Activated T-cell treated with anti-CD3 and anti-CD28 coated beads, Interleukin-2, amount 50 U/mL, for 48 hours (primary cell): Measurements from ENCODE around the gene SDCCAG8.
"Not testable (repeated sequence)": the region's sequence is repeated elsewhere in the genome, so short reads cannot be mapped to it uniquely, and the experiment has no call there.

Source experiments
- DNase-seq, 2 experiments: peaks; one replicate each; pipeline ENCODE4 v3.0.0-alpha.2; 2020

SDCCAG8 gene

GRCh38 chr1:243287123-243287460 is 31.3 kb downstream of the SDCCAG8 start:
- no peak for DNase-seq

GRCh38 chr1:243287652-243288051 is 31.8 kb downstream of the SDCCAG8 start:
- no peak for DNase-seq

- DNase-seq = no peak
These were observed 32.2 kb downstream of the SDCCAG8 start for GRCh38 chr1:243288062-243288461.

- no peak for DNase-seq
These were observed 35.5 kb downstream of the SDCCAG8 start for GRCh38 chr1:243291292-243291691.

GRCh38 chr1:243292117-243292516 is 36.3 kb downstream of the SDCCAG8 start:
- DNase-seq = no peak

DNA sequence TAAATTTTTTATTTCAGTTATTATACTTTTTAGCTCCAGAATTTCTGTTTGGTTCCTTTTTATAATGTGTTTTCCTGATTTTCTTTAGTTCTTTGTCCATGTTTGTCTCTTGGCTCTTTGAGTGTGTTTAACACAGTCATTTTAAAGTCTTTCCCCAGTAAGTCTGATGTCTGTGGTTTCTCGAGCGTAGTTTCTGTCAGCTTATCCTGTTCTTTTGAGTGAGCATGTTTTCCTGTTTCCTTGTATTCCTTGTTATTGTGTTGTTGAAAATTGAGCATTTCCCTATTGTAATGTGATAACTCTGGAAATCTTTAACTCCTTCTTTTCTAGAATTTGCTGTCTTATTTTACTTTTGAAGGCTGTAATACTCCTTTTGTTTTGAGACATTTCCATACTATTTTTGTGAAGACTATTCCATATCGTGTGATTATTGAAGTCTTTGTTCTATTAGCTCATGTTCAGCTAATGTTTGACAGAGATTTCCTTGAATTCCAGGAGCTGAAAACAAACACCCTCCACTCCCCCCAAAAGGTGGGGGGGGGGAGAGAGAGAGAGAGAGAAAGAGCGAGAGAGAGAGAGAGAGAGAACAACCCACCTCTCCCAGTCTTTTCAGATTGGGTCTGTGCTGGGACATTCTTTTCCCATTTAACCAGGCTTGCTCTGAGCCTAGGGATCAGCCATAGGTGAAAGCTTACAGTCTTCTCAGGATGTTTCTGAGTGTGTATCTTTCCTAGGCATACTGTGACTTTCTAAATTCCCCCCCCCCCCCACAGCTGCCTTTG is 38.3 kb downstream of the SDCCAG8 start:
- DNase-seq = no peak

DNA sequence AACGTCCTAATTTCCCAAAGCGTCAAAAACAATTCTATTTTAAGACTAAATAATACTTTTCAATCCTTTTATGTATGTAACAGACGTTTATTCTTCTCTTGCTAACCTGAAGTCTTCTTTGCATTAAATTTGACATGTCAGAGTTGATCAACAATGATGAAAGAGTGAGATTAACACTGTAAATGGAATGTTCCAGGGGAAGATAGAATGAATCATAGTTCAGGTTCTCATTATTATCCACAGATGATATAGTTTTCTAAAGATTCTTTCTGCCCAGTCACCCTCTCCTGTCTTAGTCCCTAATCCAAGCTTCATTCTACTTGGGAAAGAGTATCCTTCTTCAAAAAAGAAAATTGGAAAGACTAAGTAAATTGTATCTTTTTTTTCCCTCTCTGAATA is 38.9 kb downstream of the SDCCAG8 start:
- DNase-seq = no peak

DNA sequence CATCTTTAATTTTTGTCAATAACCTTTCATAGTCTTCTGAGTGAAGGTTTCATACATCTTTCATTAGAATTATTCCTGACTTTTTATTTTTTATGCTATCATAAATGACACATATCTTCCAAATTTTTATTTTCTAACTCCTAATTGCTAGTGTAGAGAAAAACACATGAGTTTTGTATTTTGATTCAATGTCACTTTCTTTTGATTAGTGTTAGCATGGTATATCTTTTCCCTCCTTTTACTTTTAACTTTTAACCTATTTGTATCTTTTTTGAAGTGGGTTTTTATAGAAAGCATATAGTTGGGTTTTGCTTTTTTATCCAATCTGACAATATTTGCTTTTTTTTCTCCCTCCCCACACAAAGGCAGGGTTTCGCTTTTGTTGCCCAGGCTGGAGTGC is 43.2 kb downstream of the SDCCAG8 start:
- DNase-seq = no peak

DNA sequence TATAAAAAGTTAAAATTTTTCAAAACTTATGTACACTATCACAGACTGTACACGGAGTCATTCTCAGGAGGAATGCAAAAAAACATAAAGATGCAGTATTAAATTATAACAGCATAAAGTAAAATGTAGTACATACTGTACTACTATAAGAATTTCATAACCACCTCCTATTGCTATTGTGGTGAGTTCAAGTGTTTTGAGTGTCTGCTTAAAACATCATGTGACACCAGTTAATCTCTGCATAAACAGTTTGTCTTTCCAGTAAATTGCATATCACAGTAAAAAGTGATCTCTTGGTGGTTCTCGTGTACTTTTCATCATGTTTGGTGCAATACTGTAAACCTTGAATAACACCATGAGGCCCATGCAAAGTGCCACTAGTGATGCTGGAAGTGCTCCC is 45.2 kb downstream of the SDCCAG8 start:
- no peak for DNase-seq

DNA sequence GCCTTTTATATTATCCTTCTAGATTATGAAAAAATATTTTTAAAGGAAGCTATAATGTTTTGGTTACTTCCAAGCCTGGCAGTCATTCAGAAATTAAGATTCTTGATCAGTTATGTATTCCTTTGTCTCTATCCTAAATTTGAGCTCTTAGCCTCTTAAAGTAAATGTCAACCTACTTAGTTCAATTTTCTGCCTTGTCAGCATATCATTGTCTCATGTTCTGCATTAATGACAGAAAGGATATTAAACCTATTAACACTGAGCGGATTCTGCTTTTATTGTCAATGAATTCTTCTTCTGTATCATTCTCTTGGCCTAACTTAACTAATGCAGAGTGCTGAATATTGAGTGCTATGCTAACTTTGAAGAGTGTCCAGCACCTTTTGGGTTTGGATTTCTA is 56.0 kb downstream of the SDCCAG8 start:
- no peak for DNase-seq

DNA sequence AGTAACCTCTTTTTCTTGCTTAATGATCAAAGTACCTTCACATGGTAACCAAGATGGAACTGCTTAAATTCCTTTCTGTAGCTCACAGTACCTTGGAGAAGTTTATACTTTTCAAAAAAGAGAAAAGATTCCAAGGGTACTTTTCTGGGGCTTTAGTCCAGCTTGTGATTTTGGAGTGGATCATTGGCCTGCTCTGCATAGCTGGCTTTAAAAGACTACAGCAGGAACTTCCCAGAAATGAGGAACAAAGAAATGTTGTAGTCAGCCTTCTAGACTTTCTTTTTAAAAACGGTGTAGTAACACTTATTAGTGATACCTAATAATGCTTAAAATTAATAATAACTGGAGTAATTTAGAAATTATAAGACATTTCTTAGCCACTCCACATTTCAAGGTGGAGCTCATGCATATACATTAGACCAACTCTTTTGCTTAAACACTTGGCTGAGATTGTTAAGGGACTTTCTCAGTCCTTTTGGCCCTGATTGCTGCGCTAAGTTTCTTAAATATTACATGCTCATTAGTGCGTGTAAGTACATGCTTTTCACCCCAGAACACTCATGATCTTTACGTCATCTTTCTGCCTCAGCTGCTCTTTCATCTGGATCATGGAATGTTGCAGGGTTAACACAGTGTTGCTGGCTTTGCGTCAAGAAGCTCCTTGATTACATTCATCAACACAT is 57.3 kb downstream of the SDCCAG8 start:
- DNase-seq = no peak

DNA sequence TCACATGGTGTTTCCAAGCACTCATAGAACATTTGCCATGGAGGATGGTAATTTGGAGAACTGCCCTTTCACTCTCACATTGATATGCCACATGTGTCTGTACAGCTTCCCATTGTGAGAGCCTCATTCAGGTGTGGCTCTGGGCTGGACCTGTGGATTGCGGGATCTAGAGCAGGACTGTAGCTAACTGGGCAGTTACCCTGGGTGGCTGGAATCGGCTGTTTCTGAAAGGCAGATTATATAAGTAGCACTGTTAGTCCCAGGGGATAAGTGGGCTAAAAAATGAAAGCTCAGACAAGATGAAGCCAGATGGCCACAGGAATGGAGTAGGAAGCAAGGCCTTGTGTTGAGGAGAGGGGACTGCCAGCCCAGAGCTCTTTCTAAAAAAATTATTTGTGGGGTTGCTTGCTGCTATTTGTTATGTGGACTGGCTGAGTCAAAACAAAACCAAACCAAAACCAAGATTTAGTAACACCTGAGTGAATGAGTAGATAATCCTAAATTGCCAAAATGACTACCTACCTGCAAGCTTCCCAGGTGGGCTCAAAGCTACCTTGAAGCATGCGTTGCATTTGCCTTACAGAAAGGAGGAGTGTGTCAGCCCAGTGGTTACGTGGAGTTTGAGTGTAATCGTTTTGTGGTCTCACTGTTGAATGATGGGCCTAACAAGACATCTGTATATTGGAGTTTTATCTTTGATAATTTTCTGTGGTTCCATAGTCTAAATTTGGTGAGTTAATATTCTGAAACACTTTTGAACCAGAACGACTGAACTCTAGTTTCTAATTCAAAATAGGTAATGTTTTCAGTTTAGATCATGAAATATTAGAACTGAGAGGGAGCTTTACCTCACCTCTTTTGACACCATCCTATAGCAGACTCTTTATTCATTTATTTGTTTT is 58.0 kb downstream of the SDCCAG8 start:
- DNase-seq = no peak

DNA sequence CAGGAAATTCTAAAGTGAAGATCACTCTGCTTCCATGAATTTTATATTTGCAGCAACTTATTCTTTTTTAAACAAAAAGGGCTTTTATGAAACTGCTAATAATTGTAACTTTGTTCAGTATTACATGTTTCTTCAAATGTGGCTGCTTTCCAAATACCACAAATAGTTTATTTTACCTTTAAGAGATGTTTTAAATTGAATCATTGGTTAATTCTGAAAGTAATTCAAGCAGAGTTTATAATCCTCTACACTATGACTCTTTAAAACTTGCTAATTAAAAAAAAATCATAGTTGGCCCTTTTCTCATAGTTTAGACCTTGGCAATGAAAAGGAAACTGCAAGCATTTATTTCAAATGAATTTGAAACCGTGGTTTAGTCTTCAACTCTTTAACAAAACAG is 59.6 kb downstream of the SDCCAG8 start:
- no peak for DNase-seq

DNA sequence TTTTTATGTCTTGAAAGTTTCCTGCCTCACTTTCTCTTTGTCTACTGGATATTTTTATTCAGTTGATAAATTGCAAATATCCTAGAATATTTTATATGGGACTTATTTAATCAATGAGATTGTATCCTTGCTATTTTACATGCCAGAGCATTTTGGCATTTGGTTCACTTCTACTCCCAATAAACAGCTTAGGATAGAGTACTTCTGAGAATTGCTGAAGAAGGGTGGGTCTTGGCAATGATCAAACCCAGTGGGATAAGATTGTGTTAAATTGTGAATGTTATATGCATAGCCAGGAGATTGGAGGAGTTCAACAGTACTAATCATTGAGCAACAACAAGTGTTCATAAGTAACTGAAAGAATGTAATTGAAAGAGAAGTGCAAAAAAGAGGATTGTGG is 60.1 kb downstream of the SDCCAG8 start:
- DNase-seq = no peak

GRCh38 chr1:243316366-243316989 is 60.6 kb downstream of the SDCCAG8 start:
- no peak for DNase-seq

- DNase-seq = no peak
These were observed 64.4 kb downstream of the SDCCAG8 start for GRCh38 chr1:243320224-243320623.

DNA sequence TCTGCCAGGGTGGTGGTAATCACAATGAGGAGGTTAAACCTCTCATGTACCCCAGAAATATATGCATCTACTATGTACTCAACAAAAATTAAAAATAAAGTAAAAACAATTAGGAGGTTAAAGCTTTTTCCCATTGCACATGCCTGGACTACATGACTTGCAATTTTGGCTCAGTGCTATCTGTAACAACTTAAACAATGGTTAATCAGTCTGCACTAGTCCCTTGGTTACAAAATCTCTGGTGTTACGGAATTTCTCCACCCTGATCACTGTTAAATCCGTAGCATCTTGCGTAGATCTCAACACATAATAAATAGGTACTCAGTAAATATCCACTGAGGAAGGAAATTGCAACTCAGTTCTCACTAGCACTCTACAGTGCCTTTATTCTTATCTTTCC is 66.5 kb downstream of the SDCCAG8 start:
- no peak for DNase-seq

GRCh38 chr1:243323491-243323890 is 67.7 kb downstream of the SDCCAG8 start:
- DNase-seq = no peak

DNA sequence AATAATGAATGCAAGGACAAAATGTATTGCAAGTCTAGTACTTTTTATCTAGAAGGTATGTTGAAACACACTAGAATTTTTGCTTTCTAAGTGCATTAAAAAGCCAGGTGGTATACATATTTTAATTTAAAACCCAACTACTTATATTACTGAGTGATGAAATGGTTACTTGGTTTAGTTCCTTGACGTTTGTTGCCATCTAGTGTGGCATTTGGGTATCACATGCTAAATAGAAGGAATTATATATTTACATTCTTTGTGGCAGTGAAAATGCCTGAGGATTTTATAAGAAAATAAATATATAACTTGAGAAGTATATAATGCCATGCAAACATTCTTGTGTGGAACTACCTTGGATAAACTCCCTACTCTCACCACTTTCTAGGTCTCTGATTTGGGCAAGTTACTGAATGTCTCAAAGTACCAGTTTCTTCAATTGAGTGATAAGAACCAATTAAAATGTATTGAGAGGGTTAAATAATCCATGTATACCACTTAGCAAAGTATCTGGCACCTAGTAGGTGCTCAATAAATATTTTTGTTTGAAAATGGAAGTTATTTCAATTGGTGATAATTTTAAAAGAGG is 69.6 kb downstream of the SDCCAG8 start:
- no peak for DNase-seq

- no peak for DNase-seq
These were observed 76.6 kb downstream of the SDCCAG8 start for GRCh38 chr1:243332440-243332839.

DNA sequence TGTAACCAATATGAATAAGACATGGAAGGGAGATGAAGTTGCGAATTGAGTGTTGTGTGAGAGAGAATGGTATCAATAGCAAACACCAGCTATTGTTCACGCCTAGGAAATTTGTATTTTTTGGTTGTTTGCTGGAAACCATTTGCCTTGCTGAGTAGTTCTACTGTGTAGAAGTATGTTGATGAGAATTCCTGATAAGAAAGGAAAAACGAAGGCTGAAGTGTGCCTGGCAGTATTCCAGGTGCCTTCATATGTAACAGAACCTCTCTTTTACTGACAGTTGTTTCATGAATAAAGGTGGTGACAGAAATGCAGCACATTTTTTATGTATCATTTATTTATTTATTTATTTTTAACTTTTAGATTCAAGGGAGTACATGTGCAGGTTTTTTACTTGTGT is 79.5 kb downstream of the SDCCAG8 start:
- no peak for DNase-seq

GRCh38 chr1:243336163-243336562 is 80.3 kb downstream of the SDCCAG8 start:
- DNase-seq = no peak

DNA sequence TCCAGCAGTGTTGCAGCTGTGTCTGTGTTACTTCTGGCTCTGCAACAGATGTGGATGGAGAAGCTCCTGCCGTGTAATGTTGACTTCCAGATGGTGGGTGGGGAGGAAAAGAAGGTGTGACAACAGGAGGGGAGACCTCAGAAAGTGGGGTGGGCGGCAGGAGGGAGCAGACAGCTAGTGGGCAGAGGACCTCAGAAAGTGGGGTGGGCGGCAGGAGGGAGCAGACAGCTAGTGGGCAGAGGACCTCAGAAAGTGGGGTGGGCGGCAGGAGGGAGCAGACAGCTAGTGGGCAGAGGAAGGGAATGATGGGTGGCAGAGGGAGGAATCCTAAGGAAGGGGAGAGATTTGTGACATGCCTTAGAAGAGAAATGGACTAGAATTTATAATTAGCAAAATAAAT is 83.0 kb downstream of the SDCCAG8 start:
- DNase-seq = not testable (repeated sequence)
